K562 (cell line): ENCODE data around the gene HLCS. TPM values are rescaled to one million over a fixed set of nuclear protein-coding genes. Genes with fewer than 3 reads are reported as not detected.

Source experiments
- ATAC-seq: fragments of 200-7000 bp; cut with Tn5 transposase; 3 replicates; pipeline ENCODE4 v1.9.1; 2020; ENCODE audit warnings: moderate library complexity
- BruUV-seq: library from RNA; stranded (reverse); fragments of 400-500 nt; replicated peaks from 2 replicates; lab custom pipeline; 2021; lab: Mats Ljungman, UMichigan
- CTCF ChIA-PET: fragments of 300-600 bp; formaldehyde crosslinking; extraction: SDS; loops from one replicate; lab custom pipeline; 2021; ENCODE audit warnings: low intra/inter-chr PET ratio; lab: Yijun Ruan, JAX
- POLR2A ChIA-PET: fragments of 300-600, 350-650 bp; sonication (Branson Sonifier 250); formaldehyde crosslinking; extraction: SDS; loops from one replicate; lab custom pipeline; 2021; ENCODE audit warnings: antibody characterized with exemption, inconsistent platforms; lab: Yijun Ruan, JAX
- DNase-seq, 4 experiments: peaks; one replicate each; pipeline versions ENCODE4 v3.0.0 to v3.0.0-alpha.2; 2011 to 2018; ENCODE audit warnings: low spot score in 3 of 4, mixed read lengths in 3 of 4; ENCODE audit errors: extremely low read depth in 1 of 4
- FAIRE-seq: peaks from 2 replicates; lab custom pipeline; 2011; peaks lifted over from hg19 to GRCh38; lab: Jason Lieb, UNC
- H2AFZ ChIP-seq: 2 replicates; pipeline ENCODE4 v1.6.0; 2011; ENCODE audit warnings: low read depth, low read length, control low read depth, inconsistent platforms
- H3K27ac ChIP-seq: fragments of 200-600 bp; 3 replicates; pipeline ENCODE4 v1.8.0; 2011; ENCODE audit warnings: low read depth, mild to moderate bottlenecking, control low read depth, inconsistent platforms, low read length, moderate library complexity, mixed read lengths; ENCODE audit errors: extremely low read depth
- H3K27me3 ChIP-seq, 2 experiments: fragments of 300-600 bp in 1 of 2; 2 replicates in 1 of 2; 3 replicates in 1 of 2; pipeline versions ENCODE4 v1.6.0 to v1.8.0; 2011; ENCODE audit warnings: inconsistent platforms in 2 of 2, low read length in 2 of 2, mild to moderate bottlenecking in 1 of 2, mixed read lengths in 1 of 2, moderate library complexity in 1 of 2; ENCODE audit not compliant: control insufficient read depth in 2 of 2, insufficient read depth in 2 of 2
- H3K36me3 ChIP-seq: fragments of 300-600 bp; 3 replicates; pipeline ENCODE4 v1.8.0; 2011; ENCODE audit warnings: mild to moderate bottlenecking, low read length, inconsistent platforms; ENCODE audit not compliant: control insufficient read depth, insufficient read depth
- H3K4me1 ChIP-seq, 2 experiments: fragments of 200-600 bp in 1 of 2; replicated peaks in 1 of 2; 2 replicates in 1 of 2; 3 replicates in 1 of 2; pipeline versions ENCODE4 v1.5.1 to v1.8.0; 2011; ENCODE audit warnings: inconsistent platforms in 2 of 2, low read length in 2 of 2, mild to moderate bottlenecking in 1 of 2, mixed read lengths in 1 of 2, moderate library complexity in 1 of 2; ENCODE audit not compliant: control insufficient read depth in 2 of 2, insufficient read depth in 2 of 2
- H3K4me2 ChIP-seq: 2 replicates; pipeline ENCODE4 v1.6.1; 2011; ENCODE audit warnings: low read length, control low read depth, inconsistent platforms, mixed read lengths; ENCODE audit not compliant: insufficient read depth
- H3K4me3 ChIP-seq: fragments of 200-600 bp; sonication (generic), shearing (Covaris generic); 2 replicates; pipeline ENCODE4 v1.5.1; 2016; ENCODE audit warnings: control low read depth, inconsistent platforms
- H3K79me2 ChIP-seq: fragments of 200-600 bp; 3 replicates; pipeline ENCODE4 v1.8.0; 2011; ENCODE audit warnings: low read length, inconsistent platforms; ENCODE audit not compliant: control insufficient read depth, insufficient read depth
- H3K9ac ChIP-seq, 2 experiments: 2 replicates each; pipeline versions ENCODE4 v1.6.0 to v1.6.1; 2011; ENCODE audit warnings: low read depth in 2 of 2, low read length in 2 of 2, control low read depth in 1 of 2, inconsistent platforms in 1 of 2, mild to moderate bottlenecking in 1 of 2, mixed read lengths in 1 of 2; ENCODE audit not compliant: insufficient read depth in 1 of 2
- H3K9me1 ChIP-seq: one replicate; pipeline ENCODE4 v1.6.0; 2011; ENCODE audit warnings: inconsistent platforms, mild to moderate bottlenecking, low read length, moderate library complexity; ENCODE audit not compliant: control insufficient read depth, insufficient read depth
- H3K9me3 ChIP-seq: replicated peaks from 2 replicates; pipeline ENCODE4 v1.5.1; 2011; ENCODE audit warnings: low read depth, low read length, inconsistent platforms; ENCODE audit not compliant: control insufficient read depth, insufficient read depth
- H4K20me1 ChIP-seq: replicated peaks from 2 replicates; pipeline ENCODE4 v1.6.1; 2011; ENCODE audit warnings: low read length, inconsistent platforms, mixed read lengths; ENCODE audit not compliant: control insufficient read depth, insufficient read depth
- ASH1L ChIP-seq: fragments of 450-650 bp; IDR thresholded peaks from 2 replicates; pipeline ENCODE4 v1.6.1; 2018; ENCODE audit warnings: borderline replicate concordance, mild to moderate bottlenecking, low read depth; ENCODE audit not compliant: partially characterized antibody
- BRCA1 ChIP-seq, 2 experiments: fragments of 450-650 bp in 1 of 2; sonication (generic) in 1 of 2; formaldehyde crosslinking in 1 of 2; IDR thresholded peaks; 2 replicates each; pipeline versions ENCODE4 v1.5.0 to v1.6.1; 2017 to 2020; ENCODE audit warnings: mild to moderate bottlenecking in 1 of 2, missing genetic modification reagents in 1 of 2
- EZH2 ChIP-seq: IDR thresholded peaks from 2 replicates; pipeline ENCODE4 v1.6.1; 2012; ENCODE audit warnings: low read depth, mild to moderate bottlenecking, inconsistent platforms, low read length, borderline replicate concordance
- HEY1 ChIP-seq: fragments of 250-450 bp; sonication (Bioruptor Pico); IDR thresholded peaks from 2 replicates; pipeline ENCODE4 v1.5.0; 2020; ENCODE audit warnings: mild to moderate bottlenecking, moderate library complexity, borderline replicate concordance
- PATZ1 ChIP-seq: fragments of 250-450 bp; sonication (Bioruptor Pico); IDR thresholded peaks from 2 replicates; pipeline ENCODE4 v1.5.0; 2020; ENCODE audit warnings: mild to moderate bottlenecking, borderline replicate concordance
- PCBP1 ChIP-seq: fragments of 200-400 bp; formaldehyde crosslinking; IDR thresholded peaks from 2 replicates; pipeline ENCODE4 v1.6.1; 2018; ENCODE audit warnings: mild to moderate bottlenecking, low read depth, low read length; ENCODE audit not compliant: poor library complexity, severe bottlenecking
- ZNF121 ChIP-seq: sonication (generic); formaldehyde crosslinking; conservative IDR thresholded peaks from 2 replicates; pipeline ENCODE4 v1.8.0; 2022; ENCODE audit warnings: missing genetic modification reagents
- WGBS: fragments of 100-300 bp; shearing (Covaris generic); methylation state at CpG from one replicate; pipeline ENCODE4 v1.1.6; 2016; ENCODE audit warnings: low coverage, mixed read lengths; ENCODE audit not compliant: insufficient coverage; ENCODE audit errors: missing lambda C conversion rate; 5-methylcytosine and 5-hydroxymethylcytosine counted together
- in situ Hi-C: fragments of 300-500 bp; cut with MboI; formaldehyde crosslinking; loops from 4 replicates; pipeline ENCODE4 v1.15.0; 2018; ENCODE audit warnings: inconsistent platforms, mixed read lengths
- intact Hi-C: fragments of 100-400 bp; cut with micrococcal nuclease; formaldehyde crosslinking; loops from 2 replicates; pipeline ENCODE4 v1.14.2; 2022
- polyA plus RNA-seq, 8 experiments: library from polyadenylated mRNA; depleted of rRNA in 4 of 8; stranded (reverse) in 5 of 8; unstranded in 3 of 8; fragments of >200 nt; fragmentation: Nextera tagmentation in 2 of 8; fragmentation: Illumina TruSeq in 1 of 8; extraction: Ambion mirVana in 2 of 8; extraction: Trizol in 1 of 8; gene quantifications; 2 replicates each; pipeline versions ENCODE4 v1.2.1 to v1.2.3, GENCODE V29; 2011 to 2014; ENCODE audit warnings: inconsistent platforms in 1 of 8, missing spikeins in 1 of 8
- total RNA-seq, 7 experiments: library from RNA; depleted of rRNA in 6 of 7; stranded (reverse); fragments of >200 nt in 6 of 7; fragmentation: Illumina TruSeq in 2 of 7; extraction: Trizol in 2 of 7; gene quantifications; 2 replicates each; pipeline versions ENCODE4 v1.2.1 to v1.2.3, GENCODE V29; 2011 to 2021; ENCODE audit warnings: low replicate concordance in 1 of 7

HLCS gene
- total and polyA plus RNA-seq, 9 of the 15 experiments (the other 6 are each of a cell fraction or from before 2014, with no cell fraction given) = 3.0 to 21.5 (median 17.1) TPM

- peak; percentile 54 for FAIRE-seq
- CTCF ChIA-PET = no interaction called here
These were observed 137.5 kb downstream of the HLCS start for GRCh38 chr21:36828891-36829515.

More at GRCh38 chr21:36828891-36829515, 137.5 kb downstream of the HLCS start:
- Histone ChIP-seq H4K20me1 (0 out of 2 replicates have a peak, but pooled peaks cover 2% of the 10 kb centered on the region), H3K27me3 (no peaks in the 10 kb centered on the region), H3K4me1 (no peaks in the 10 kb centered on the region), H3K79me2 (no peaks in the 10 kb centered on the region), H3K9me3 (no peaks in the 10 kb centered on the region), H3K27ac (no peak overlapping the region), H3K4me3 (no peak overlapping the region), H3K9ac (no peak overlapping the region), H2AFZ (no peak overlapping the region), H3K36me3 (no peaks in the 10 kb centered on the region), H3K4me2 (no peak overlapping the region), H3K9me1 (no peaks in the 10 kb centered on the region)
- TF ChIP-seq ZNF121 (CRISPR knock-in tag) = no peak
- TF ChIP-seq BRCA1 (IDR thresholded peaks at IDR 0.05) = no peak
- TF ChIP-seq BRCA1 (CRISPR knock-in tag; IDR thresholded peaks at IDR 0.05) = no peak
- TF ChIP-seq PATZ1 (CRISPR knock-in tag) = no peak
- TF ChIP-seq PCBP1 = no peak
- TF ChIP-seq EZH2 = no peak
- TF ChIP-seq HEY1 (CRISPR knock-in tag) = no peak
- no peak for TF ChIP-seq ASH1L
- 41% methylated on average over 4 of the region's 4 CpGs for WGBS
- no peak for ATAC-seq
- POLR2A ChIA-PET = interaction anchor here (0.5 kb wide), 1 partner anchor 65 kb away, joined by 3 read pairs; no protein-coding TSS in a partner anchor
- in situ Hi-C loops (no loop called here), intact Hi-C loops (no loop called here)
- no peak for DNase-seq
- no TSS peak for BruUV-seq
